NCI-H510A treated with DMSO at 0.1 percent for 48 hours (cell line): ENCODE data around the gene CTXND2.
"Not testable (repeated sequence)": the region's sequence is repeated elsewhere in the genome, so short reads cannot be mapped to it uniquely, and the experiment has no call there.

ENCODE experiments used
- DNase-seq: peaks from one replicate; lab custom pipeline; 2025; lab: John Stamatoyannopoulos, UW

Gene CTXND2

DNA sequence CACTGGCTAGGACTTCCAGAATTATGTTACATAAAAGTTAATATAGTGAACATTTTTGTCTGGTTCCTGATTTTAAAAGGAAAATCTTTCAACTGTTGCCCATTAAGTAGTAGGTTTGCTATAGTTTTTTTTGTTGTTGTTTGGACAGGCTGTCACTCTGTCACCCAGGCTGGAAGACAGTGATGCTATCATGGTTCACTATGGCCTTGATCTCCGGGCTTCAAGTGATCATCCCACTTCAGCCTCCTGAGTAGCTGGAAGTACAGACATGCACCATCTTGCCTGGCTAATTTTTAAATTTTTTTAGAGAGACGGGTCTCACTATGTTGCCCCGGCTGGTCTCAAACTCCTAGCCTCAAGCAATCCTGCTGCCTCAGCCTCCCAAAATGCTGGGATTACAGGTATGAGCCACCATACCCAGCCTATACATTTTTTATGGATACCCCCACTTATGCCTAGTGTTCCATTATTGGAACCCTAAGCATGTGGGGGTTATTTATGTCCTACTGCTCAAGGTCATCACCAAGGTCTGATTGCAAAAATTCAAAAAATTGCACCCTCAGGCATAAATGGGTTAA, 6.5 kb downstream of the CTXND2 start:
- DNase-seq = no peak

DNA sequence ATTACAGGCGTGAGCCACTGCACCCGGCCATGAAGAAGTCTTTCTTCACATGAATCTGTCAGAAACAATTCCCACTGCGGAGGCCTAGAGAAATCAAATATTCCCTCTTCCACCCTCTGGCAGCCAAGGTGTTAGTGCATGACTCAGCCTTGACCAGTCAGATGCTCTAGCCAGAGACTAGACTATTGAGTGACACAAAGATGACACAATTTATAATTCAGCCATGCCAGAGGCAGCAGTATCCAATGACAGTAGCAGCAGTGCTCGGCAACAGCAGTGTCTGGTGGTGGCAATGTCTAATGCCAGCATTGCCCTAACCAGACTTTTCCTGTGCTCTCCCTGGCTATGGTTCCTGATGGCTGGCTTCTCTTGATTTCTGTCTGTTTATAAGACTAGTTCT, 8.7 kb downstream of the CTXND2 start:
- DNase-seq = no peak

DNA sequence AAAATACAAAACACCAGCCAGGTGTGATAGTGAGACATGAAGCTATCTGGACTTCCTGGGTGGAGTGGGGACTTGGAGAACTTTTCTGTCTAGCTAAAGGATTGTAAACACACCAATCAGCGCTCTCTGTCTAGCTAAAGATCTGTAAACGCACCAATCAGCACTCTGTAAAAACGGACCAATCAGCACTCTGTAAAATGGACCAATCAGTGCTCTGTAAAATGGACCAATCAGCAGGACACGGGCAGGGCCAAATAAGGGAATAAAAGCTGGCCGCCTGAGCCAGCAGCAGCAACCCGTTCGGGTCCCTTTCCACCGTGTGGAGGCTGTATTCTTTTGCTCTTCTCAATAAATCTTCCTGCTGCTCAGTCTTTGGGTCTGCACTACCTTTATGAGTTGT, 12.9 kb downstream of the CTXND2 start:
- not testable (repeated sequence) for DNase-seq

DNA sequence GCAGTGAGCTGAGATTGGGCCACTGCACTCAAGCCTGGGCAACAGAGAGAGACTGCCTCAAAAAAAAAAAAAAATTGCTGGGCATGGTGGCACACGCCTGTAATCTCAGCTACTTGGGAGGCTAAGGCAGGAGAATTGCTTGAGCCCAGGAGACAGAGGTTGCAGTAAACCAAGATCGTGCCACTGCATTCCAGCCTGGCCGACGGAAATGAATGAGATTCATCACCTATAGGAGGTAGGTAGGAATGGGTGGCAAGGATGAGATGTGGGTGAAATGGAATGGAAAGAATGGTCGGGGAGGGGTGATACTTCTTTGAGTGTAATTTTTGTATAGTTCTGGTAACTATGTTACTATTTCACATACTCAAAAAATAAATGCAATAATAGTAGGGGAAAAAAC, 15.4 kb downstream of the CTXND2 start:
- no peak for DNase-seq

DNA sequence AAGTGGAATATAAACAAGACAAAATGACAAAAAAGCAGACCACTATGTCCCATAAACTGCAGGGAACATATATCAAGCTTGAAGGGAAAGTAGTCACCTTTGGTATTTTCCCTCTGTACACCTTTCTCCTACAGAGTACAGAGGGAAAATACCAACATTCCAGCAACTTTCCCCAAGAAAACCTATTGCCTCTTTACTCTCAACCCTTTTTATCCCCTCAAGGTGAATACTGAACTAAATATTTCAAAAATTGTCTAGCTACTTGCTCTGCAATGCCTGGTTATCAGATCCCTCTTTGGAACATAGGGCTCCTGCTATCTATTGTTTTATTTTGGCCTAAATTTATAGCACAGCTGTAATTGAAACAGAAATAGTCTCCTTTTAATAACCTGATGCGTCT, 15.8 kb downstream of the CTXND2 start:
- DNase-seq = no peak

DNA sequence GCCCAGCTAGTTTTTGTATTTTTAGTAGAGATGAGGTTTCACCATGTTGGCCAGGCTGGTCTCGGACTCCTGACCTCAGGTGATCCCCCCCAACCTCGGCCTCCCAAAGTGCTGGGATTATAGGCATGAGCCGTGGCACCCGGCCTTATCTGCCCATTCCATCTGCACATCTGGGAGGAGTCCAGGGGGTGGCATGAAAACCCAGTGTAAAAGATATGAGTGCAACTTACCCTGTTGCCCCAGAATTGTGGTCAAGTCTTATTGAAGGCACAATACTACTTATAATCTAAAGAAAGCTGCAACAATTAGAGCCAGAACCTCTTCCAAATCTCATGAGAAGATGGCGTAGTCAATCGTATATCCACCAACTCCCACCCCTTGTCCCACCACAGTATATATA, 18.4 kb downstream of the CTXND2 start:
- DNase-seq = no peak

DNA sequence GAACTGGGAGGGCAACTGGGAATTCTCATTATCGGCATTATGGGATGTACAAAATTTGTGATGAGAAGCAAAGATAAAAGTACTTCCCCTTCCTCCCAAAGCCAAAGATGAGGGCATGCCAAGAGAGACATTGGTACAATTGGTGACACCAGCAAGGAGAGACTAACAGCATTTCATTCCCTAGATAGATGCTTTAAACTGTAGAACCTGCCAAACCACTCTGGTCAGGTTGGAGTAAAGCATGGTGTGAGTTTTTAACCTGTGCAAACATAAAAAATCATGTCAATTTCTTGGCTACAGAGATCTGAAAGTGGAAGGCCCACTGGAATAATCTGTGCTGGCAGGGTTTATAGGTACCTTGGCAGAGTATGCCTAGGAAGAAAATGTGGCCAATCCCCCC, 19.4 kb downstream of the CTXND2 start:
- peak; percentile 5 for DNase-seq

DNA sequence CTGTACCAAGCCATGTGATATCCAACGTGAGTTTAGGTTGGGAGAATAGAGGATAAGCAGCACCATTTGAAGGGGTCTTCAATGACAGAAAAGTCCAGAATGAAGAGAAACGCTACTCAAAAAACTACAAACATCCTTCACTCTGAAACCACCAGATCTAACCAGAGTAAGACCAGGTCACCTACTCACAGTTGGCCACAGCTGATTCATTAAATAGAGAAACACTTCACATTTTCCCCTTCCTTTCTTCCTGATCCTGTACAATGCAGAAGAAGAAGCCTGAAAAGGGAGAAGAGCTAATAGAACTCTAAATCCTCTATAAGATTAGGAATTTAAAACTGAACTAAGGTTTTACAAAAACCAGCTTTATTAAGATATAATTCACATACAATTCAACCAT, 19.9 kb downstream of the CTXND2 start:
- DNase-seq = no peak

DNA sequence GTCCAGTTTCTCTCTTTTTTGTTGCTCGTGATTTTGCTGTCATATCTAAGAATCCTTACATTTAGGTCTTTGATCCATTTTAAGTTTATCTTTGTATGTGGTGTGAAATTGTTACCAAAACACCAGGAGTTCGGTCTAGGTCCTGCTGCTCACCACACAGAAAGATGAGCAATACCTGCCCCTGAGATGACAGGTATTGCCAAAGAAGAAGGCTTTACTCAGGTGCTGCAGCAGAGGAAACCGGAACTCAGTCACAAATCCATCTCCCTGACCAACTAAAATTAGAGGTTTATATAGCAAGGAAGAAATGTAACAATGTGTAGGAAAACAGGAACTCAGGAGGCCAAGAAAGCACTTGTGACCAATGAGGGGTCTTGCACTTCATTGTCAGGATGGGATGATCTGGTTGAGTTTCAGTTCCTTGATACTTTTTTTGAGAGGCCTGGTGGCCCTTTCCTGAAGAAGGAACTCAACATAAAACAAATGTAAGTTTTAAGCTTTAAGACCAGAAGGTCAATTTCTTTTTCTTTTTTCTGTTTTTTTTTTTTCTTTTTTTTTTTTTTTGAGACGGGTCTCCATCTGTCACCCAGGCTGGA, 22.7 kb downstream of the CTXND2 start:
- DNase-seq = no peak

DNA sequence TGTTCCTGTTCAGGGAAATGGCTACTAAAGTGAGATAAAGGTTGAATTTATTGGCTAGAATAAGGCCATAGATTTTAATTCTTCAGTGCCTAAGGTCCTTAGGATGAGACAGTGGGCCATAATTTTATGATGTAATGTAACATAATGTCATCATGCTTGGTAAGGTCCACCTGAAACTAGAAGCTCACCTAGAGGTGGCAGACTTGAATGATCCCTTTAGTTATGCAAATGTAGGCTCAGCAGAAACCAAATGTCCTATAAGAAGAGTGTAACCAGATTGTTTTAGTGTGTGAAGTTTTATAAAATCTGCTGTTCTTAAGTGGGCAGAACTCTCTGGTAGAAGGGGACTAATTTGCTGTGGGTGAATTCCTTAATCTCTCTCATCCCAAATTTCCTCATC, 25.7 kb downstream of the CTXND2 start:
- no peak for DNase-seq

DNA sequence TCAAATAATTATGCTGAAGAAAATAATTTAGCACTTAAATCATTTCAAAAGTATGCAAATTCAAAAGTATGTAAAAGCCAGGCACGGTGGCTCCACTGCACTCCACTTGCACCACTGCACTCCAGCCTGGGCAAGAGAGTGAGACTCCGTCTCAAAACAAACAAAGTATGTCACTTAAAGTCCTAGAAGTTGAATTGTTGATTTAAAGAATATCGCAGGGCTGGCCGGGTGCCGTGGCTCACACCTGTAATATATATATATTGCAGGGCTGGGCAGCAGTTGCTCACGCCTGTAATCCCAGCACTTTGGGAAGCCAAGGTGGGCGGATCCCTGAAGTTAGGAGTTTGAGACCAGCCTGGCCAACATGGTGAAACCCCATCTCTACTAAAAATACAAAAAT, 30.5 kb downstream of the CTXND2 start:
- no peak for DNase-seq

DNA sequence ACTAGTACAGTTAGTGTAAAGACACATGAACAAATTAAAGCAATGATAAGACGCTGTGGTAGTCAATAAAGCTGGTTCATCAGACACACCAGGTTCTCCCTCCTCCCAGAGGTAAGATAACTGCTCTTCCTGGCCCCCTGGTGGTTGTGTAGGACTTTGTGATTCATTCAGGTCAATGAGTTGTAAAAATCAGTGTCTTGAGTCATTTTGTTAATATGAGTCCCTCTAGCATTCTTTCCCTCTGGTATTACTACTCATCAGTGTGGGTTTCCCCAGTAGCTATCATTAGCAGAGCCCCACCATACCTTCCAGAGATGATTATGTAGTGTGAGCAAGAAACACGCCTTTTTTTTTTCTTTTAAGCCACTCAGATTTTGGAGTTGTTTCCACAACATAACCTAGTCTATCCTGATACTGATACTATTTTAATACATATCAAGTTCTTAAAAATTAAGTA, 35.6 kb downstream of the CTXND2 start:
- DNase-seq = peak; percentile 71

DNA sequence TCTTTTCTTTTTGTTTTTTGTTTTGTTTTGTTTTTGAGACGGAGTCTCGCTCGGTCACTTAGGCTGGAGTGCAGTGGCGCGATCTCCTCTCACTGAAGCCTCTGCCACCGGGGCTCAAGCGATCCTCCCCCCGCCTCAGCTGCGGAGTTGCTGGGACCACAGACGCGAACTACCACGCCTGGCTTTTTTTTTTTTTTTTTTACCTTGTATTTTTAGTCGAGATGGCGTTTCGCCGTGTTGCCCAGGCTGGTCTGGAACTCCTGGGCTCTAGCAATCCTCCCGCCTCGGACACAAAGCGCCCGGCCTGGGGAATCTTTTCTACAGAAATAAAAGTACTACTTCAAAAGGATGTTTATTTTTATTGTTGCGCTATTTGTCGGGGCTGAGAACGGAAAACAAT, 38.1 kb downstream of the CTXND2 start:
- DNase-seq = peak; percentile 55

DNA sequence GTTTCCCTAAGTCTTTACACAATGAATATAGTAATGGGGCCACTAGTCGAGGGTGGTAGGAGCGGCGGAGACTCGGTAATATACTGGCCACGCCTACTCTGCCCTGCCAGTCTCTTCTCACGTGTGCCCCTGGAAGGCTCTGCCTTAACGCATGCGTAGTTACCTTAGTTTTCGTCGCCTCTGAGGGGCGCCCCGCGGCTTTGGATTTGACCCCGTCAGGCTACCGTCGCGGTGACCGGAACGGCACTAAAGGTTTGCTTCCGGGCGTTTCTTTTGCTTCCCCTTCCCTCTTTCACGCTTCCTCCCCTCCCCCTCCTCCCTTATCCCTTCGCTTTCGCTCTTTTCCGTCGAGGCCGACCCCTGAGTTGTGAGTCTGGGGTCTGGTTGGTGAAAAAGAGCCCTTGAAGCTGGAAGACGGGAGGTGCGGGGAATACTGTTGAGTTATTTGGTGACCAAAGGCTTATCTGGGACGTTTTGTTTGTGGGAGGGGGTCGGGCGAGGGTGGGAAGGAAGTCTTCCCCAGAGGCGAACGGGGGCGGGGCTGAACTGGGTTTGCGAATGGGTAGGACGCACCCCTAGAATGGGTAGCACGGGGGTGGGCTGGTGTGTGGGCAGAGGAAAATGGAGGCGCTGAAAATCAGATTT, 39.3 kb downstream of the CTXND2 start, which contains the start of gene SETDB1:
Gene SETDB1, plus strand, starts transcription at position 267 of the 645 bp plus-strand sequence. CDS start 1,352 bp downstream, outside the sequence.
- peak; percentile 99 for DNase-seq

DNA sequence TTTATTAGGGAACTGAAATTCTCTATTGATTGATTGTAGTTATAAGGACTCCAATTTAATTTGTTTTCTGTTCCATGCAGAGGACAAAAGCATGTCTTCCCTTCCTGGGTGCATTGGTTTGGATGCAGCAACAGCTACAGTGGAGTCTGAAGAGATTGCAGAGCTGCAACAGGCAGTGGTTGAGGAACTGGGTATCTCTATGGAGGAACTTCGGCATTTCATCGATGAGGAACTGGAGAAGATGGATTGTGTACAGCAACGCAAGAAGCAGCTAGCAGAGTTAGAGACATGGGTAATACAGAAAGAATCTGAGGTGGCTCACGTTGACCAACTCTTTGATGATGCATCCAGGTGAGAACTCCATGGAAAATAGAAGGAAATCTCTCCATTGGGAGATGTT, 40.7 kb downstream of the CTXND2 start:
- DNase-seq = no peak

DNA sequence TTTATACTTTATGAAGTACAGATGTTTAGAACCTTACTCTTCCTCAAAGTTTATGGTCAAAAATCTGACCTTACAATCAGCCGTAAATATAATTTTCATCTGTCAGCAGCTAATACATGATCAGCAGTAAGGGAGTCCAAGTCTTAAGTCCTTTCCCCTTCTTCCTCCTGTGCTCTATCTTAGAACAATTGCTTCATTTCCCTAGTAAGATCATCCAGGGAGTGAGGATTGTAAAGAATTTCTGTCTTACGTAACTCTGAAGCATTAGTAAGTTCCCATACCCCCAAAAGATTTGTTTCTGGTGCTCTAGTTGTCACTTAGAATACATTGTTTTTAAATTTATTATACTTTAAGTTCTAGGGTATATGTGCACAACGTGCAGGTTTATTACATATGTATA, 41.4 kb downstream of the CTXND2 start:
- DNase-seq = no peak

DNA sequence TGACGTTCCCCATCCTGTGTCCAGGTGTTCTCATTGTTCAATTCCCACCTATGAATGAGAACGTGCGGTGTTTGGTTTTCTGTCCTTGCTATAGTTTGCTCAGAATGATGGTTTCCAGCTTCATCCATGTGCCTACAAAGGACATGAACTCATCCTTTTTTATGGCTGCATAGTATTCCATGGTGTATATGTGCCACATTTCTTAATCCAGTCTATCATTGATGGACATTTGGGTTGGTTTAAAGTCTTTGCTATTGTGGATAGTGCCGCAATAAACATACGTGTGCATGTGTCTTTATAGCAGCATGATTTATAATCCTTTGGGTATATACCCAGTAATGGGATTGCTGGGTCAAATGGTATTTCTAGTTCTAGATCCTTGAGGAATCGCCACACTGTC, 41.8 kb downstream of the CTXND2 start:
- DNase-seq = not testable (repeated sequence)

DNA sequence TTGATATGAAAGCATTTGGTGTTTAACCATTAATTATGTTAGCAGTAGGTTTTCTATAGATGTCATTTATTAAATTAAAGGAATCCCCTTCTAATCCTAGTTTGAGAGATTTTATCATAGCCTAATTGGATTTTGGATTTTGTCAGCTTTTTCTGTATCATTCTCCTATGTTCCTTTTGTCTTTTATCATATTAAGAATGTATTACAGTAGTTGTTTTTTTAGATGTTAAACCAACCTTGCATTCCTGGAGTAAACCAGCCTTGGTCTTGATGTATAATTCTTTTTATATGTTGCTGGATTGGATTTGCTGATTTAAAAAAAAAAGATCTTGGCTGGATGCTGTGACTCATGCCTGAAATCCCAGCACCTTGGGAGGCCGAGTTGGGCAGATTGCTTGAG, 44.8 kb downstream of the CTXND2 start:
- DNase-seq = no peak

DNA sequence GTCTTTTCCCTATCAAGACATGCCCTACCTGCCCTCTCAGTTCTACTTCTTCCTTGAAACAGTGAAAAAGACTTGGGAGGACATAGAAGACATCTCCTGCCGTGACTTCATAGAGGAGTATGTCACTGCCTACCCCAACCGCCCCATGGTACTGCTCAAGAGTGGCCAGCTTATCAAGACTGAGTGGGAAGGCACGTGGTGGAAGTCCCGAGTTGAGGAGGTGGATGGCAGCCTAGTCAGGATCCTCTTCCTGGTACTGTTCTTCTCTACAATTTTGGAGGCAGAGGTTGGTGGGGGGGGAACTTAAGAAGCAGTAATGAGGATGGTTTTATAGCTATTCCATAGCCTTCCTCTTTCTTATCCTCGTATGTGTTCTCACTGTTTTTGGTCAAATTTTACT, 57.9 kb downstream of the CTXND2 start:
- no peak for DNase-seq

DNA sequence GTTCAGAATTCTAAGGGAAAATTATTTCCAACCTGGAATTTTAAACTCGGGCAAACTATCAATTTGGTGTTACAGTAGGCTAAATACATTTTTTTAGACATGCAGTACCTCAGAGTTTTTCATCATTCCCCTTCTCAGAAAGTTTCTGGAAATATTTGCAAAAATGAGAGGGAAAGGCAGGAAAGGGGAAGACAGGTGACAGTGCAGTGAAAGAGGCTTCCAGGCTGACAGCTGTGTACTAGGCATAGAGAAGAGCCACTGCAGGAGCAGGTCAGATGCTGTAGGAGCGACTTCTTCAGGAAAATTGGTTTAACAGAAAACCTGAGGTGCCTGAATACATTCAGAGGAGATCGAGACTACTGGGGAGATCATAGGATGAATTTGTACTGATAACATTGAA, 67.8 kb downstream of the CTXND2 start:
- no peak for DNase-seq

DNA sequence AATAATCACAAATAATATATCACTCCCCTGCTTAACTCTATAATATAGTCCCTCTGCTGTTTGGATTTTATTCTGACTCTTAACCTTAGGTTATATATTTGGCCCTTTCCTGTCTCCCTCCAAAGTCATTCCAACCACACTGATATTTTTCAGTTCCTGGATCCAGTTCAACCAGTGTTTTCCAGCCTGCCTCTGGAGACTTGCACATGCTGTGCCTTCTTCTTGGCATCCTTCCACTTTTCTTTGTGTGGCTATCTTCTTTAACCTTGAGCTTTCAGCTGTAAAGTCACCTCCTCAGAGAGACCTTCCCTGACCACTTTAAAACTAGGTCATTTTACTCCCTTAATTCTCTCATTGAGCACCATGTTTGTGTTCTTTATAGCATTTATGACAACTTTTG, 68.3 kb downstream of the CTXND2 start:
- DNase-seq = no peak

DNA sequence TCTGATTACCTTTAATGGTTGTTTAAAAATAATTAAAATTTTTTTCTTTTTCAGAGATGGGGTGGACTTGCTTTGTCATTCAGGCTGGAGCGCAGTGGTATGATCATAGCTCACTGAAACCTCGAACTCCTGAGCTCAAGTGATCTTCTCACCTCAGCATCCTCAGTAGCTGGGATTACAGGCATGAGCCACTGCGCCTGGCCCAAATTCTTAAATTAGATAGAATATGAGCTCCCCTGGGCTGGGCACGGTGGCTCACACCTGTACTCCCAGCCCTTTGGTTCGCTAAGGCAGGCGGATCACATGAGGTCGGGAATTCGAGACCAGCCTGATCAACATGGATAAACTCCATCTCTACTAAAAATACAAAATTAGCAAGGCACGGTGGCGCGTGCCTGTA, 70.7 kb downstream of the CTXND2 start:
- DNase-seq = no peak

DNA sequence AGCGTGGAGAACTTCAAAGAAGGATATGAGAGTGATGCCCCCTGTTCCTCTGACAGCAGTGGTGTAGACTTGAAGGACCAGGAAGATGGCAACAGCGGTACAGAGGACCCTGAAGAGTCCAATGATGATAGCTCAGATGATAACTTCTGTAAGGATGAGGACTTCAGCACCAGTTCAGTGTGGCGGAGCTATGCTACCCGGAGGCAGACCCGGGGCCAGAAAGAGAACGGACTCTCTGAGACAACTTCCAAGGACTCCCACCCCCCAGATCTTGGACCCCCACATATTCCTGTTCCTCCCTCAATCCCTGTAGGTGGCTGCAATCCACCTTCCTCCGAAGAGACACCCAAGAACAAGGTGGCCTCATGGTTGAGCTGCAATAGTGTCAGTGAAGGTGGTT, 73.7 kb downstream of the CTXND2 start:
- no peak for DNase-seq

DNA sequence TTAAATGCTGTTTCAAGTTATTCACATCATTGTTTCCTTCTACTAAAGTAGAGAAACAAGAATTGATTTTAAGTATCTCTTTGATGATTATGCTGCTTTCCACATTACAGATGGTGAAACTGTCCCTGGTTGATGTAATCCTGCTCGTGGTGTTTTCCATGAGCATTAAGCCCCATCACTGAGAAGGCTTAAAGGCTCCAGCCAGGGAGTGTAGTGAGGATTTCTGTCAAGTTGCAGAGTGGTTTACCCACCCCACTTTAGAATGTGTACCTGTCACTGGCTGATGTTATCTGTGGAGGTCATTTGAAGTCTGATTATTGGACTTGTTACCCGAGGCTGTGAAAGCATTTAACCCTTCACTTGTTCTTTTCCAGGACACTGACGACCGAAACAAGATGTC, 74.8 kb downstream of the CTXND2 start:
- no peak for DNase-seq
